Loucy (cell line): ENCODE results near the gene ZNF236.
A peak's percentile ranks its signal among the peaks of the same experiment; 100 is the strongest.

Experiments used
- H2AFZ ChIP-seq: fragments of 200-600 bp; sonication (generic); 2 replicates; pipeline ENCODE4 v1.6.0; 2016; ENCODE audit warnings: antibody characterized with exemption, mild to moderate bottlenecking, low read length, moderate library complexity
- H3F3A ChIP-seq: fragments of 200-600 bp; 2 replicates; pipeline ENCODE4 v1.6.0; 2016; ENCODE audit warnings: antibody characterized with exemption, low read depth, mild to moderate bottlenecking
- H3K27me3 ChIP-seq: fragments of 200-600 bp; sonication (generic); 2 replicates; pipeline ENCODE4 v1.6.1; 2014; ENCODE audit warnings: low read length, mild to moderate bottlenecking; ENCODE audit not compliant: insufficient read depth, poor library complexity, severe bottlenecking
- H3K36me3 ChIP-seq: fragments of 200-600 bp; sonication (generic); 2 replicates; pipeline ENCODE4 v1.6.1; 2016; ENCODE audit warnings: low read length; ENCODE audit not compliant: insufficient read depth
- H3K4me1 ChIP-seq: fragments of 200-600 bp; sonication (generic); 2 replicates; pipeline ENCODE4 v1.5.1; 2014; ENCODE audit warnings: low read length, mild to moderate bottlenecking; ENCODE audit not compliant: insufficient read depth, poor library complexity, severe bottlenecking
- H3K4me2 ChIP-seq: fragments of 200-600 bp; sonication (generic); 2 replicates; pipeline ENCODE4 v1.6.0; 2014; ENCODE audit warnings: antibody characterized with exemption, low read length, low read depth, mild to moderate bottlenecking; ENCODE audit not compliant: poor library complexity, severe bottlenecking
- H3K4me3 ChIP-seq: fragments of 200-600 bp; sonication (generic); 2 replicates; pipeline ENCODE4 v1.5.1; 2014; ENCODE audit warnings: low read length, mild to moderate bottlenecking, mixed read lengths; ENCODE audit not compliant: poor library complexity, severe bottlenecking
- H3K79me2 ChIP-seq: fragments of 200-600 bp; sonication (generic); 2 replicates; pipeline ENCODE4 v1.6.1; 2014; ENCODE audit warnings: low read length; ENCODE audit not compliant: insufficient read depth
- H3K9ac ChIP-seq: fragments of 200-600 bp; sonication (generic); 2 replicates; pipeline ENCODE4 v1.6.0; 2014; ENCODE audit warnings: mild to moderate bottlenecking, low read depth, low read length, moderate library complexity; ENCODE audit not compliant: poor library complexity, severe bottlenecking
- H3K9me2 ChIP-seq: fragments of 200-600 bp; sonication (generic); replicated peaks from 2 replicates; pipeline ENCODE4 v1.6.1; 2016; ENCODE audit warnings: low read depth, low read length, mixed read lengths
- H3K9me3 ChIP-seq: fragments of 200-600 bp; sonication (generic); 2 replicates; pipeline ENCODE4 v1.6.1; 2014; ENCODE audit warnings: mild to moderate bottlenecking, antibody characterized with exemption, low read length, low read depth; ENCODE audit not compliant: insufficient read depth
- H4K20me1 ChIP-seq: fragments of 200-600 bp; sonication (generic); 2 replicates; pipeline ENCODE4 v1.6.0; 2014; ENCODE audit warnings: antibody characterized with exemption, low read length, mild to moderate bottlenecking; ENCODE audit not compliant: insufficient read depth, poor library complexity, severe bottlenecking
- EZH2phosphoT487 ChIP-seq: fragments of 200-600 bp; IDR thresholded peaks from 2 replicates; pipeline ENCODE4 v1.6.1; 2018; ENCODE audit warnings: antibody characterized with exemption, mild to moderate bottlenecking, moderate library complexity, borderline replicate concordance
- TF ChIP-seq, protein P1 (sequence below): fragments of 200-600 bp; sonication (generic); conservative IDR thresholded peaks from 2 replicates; pipeline ENCODE4 v1.5.1; 2014; ENCODE audit warnings: mild to moderate bottlenecking, antibody characterized with exemption, low read length

ZNF236 gene

GRCh38 chr18:77001041-77001440 is 178.7 kb downstream of the ZNF236 start:
- TF ChIP-seq EZH2phosphoT487 = no peak
- H3K4me1 ChIP-seq = peaks cover 66% of the 10 kb centered on the region
- no peaks in the 10 kb centered on the region for H3K36me3 ChIP-seq
- no peaks in the 10 kb centered on the region for H3K79me2 ChIP-seq
- no peaks in the 10 kb centered on the region for H3K9me3 ChIP-seq
- H3K4me2 ChIP-seq = no peak overlapping the region
- peak overlapping the region; percentile 86 for H2AFZ ChIP-seq
- H3K27me3 ChIP-seq = no peaks in the 10 kb centered on the region
- peak overlapping the region; percentile 47 for H3K9ac ChIP-seq
- no peak overlapping the region for H3K4me3 ChIP-seq
- H3F3A ChIP-seq = 0 out of 2 replicates have a peak, but pooled peaks cover 5% of the 10 kb centered on the region
- no peaks in the 10 kb centered on the region for H3K9me2 ChIP-seq
- no peaks in the 10 kb centered on the region for H4K20me1 ChIP-seq

DNA sequence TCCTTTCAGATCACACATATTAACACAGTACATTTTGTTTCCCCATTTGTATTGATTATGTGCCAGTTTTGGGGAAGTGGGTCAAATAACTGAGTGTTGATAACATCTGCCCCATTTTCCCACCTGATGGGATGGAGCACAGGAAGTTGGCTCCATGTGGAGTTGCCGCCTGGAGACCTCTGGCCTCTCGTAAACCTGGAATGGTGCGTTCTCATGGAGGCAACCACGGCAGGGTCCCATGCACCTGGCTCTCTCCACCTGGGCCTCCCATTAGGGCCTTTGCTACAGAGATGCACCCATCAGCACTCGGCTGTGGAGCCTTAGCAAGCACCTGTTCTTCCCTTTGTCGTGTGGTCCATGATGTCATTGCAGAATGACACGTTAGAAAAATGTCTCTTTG is 179.6 kb downstream of the ZNF236 start:
- no peak overlapping the region for H2AFZ ChIP-seq
- no peak overlapping the region for H3K9ac ChIP-seq
- no peaks in the 10 kb centered on the region for H3K79me2 ChIP-seq
- H3K4me3 ChIP-seq = no peak overlapping the region
- no peaks in the 10 kb centered on the region for H3K36me3 ChIP-seq
- no peaks in the 10 kb centered on the region for H3K9me2 ChIP-seq
- no peaks in the 10 kb centered on the region for H4K20me1 ChIP-seq
- peaks cover 65% of the 10 kb centered on the region for H3K4me1 ChIP-seq
- H3K9me3 ChIP-seq = no peaks in the 10 kb centered on the region
- no peak overlapping the region for H3K4me2 ChIP-seq
- TF ChIP-seq, protein P1, sequence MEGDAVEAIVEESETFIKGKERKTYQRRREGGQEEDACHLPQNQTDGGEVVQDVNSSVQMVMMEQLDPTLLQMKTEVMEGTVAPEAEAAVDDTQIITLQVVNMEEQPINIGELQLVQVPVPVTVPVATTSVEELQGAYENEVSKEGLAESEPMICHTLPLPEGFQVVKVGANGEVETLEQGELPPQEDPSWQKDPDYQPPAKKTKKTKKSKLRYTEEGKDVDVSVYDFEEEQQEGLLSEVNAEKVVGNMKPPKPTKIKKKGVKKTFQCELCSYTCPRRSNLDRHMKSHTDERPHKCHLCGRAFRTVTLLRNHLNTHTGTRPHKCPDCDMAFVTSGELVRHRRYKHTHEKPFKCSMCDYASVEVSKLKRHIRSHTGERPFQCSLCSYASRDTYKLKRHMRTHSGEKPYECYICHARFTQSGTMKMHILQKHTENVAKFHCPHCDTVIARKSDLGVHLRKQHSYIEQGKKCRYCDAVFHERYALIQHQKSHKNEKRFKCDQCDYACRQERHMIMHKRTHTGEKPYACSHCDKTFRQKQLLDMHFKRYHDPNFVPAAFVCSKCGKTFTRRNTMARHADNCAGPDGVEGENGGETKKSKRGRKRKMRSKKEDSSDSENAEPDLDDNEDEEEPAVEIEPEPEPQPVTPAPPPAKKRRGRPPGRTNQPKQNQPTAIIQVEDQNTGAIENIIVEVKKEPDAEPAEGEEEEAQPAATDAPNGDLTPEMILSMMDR = no peak
- no peak for TF ChIP-seq EZH2phosphoT487
- H3K27me3 ChIP-seq = no peaks in the 10 kb centered on the region
- H3F3A ChIP-seq = 0 out of 2 replicates have a peak, but pooled peaks cover 5% of the 10 kb centered on the region

- TF ChIP-seq, protein P1 = no peak
- TF ChIP-seq EZH2phosphoT487 = no peak
- Histone ChIP-seq H3K9me3 (no peaks in the 10 kb centered on the region), H3K36me3 (no peaks in the 10 kb centered on the region), H3K79me2 (no peaks in the 10 kb centered on the region), H4K20me1 (no peaks in the 10 kb centered on the region), H3K9ac (no peak overlapping the region), H3K4me3 (no peak overlapping the region), H3K9me2 (no peaks in the 10 kb centered on the region), H2AFZ (no peak overlapping the region), H3K4me2 (no peak overlapping the region), H3F3A (0 out of 2 replicates have a peak, but pooled peaks cover 5% of the 10 kb centered on the region), H3K4me1 (peaks cover 61% of the 10 kb centered on the region), H3K27me3 (no peaks in the 10 kb centered on the region)
Measured at GRCh38 chr18:77002496-77002895, 180.1 kb downstream of the ZNF236 start.

- Histone ChIP-seq H2AFZ (no peak overlapping the region), H3K27me3 (no peaks in the 10 kb centered on the region), H3K9ac (peak overlapping the region; percentile 20), H3F3A (0 out of 2 replicates have a peak, but pooled peaks cover 5% of the 10 kb centered on the region), H4K20me1 (no peaks in the 10 kb centered on the region), H3K4me2 (no peak overlapping the region), H3K79me2 (no peaks in the 10 kb centered on the region), H3K4me3 (no peak overlapping the region), H3K9me3 (no peaks in the 10 kb centered on the region), H3K36me3 (no peaks in the 10 kb centered on the region), H3K4me1 (peaks cover 61% of the 10 kb centered on the region), H3K9me2 (no peaks in the 10 kb centered on the region)
- TF ChIP-seq, protein P1 = no peak
Measured at GRCh38 chr18:77003316-77003715, 181.0 kb downstream of the ZNF236 start.
